ENCODE data around the gene TRPV4.
A peak's percentile ranks its signal among the peaks of the same experiment; 100 is the strongest.
"Not testable (repeated sequence)": the region's sequence is repeated elsewhere in the genome, so short reads cannot be mapped to it uniquely, and the experiment has no call there.

TRPV4 gene

GRCh38 chr12:109833307-109834189, at the start of gene TRPV4:
TRPV4 (minus strand) TSS chr12:109833398; CDS start chr12:109814796, 18,602 bp downstream.
- no peak for DNase-seq

- no peak for DNase-seq
These were observed 48.6 kb upstream of the TRPV4 start for GRCh38 chr12:109881752-109882151.

GRCh38 chr12:109880938-109881337, 47.7 kb upstream of the TRPV4 start:
- DNase-seq = no peak

- peak; percentile 80 for DNase-seq
These were observed 47.1 kb upstream of the TRPV4 start, which contains the start of gene GLTP for GRCh38 chr12:109880043-109880931. GLTP (minus strand) TSS chr12:109880541; CDS start chr12:109880374, 167 bp downstream.

GRCh38 chr12:109879351-109880042, 46.3 kb upstream of the TRPV4 start:
- no peak for DNase-seq

GRCh38 chr12:109878749-109879148, 45.6 kb upstream of the TRPV4 start:
- no peak for DNase-seq

- no peak for DNase-seq
These were observed 45.0 kb upstream of the TRPV4 start for GRCh38 chr12:109878247-109878625.

- no peak for DNase-seq
These were observed 44.5 kb upstream of the TRPV4 start for GRCh38 chr12:109877504-109878246.

GRCh38 chr12:109876406-109876805, 43.2 kb upstream of the TRPV4 start:
- DNase-seq = no peak

- no peak for DNase-seq
These were observed 42.5 kb upstream of the TRPV4 start for GRCh38 chr12:109875572-109876131.

- no peak for DNase-seq
These were observed 40.5 kb upstream of the TRPV4 start for GRCh38 chr12:109873653-109874052.

- DNase-seq = no peak
These were observed 38.6 kb upstream of the TRPV4 start for GRCh38 chr12:109871668-109872314.

- peak; percentile 54 for DNase-seq
These were observed 37.5 kb upstream of the TRPV4 start for GRCh38 chr12:109870648-109871047.

- no peak for DNase-seq
These were observed 35.2 kb upstream of the TRPV4 start for GRCh38 chr12:109868182-109869051.

- DNase-seq = no peak
These were observed 31.7 kb upstream of the TRPV4 start for GRCh38 chr12:109864916-109865315.

GRCh38 chr12:109863847-109864712, 30.9 kb upstream of the TRPV4 start:
- DNase-seq = peak; percentile 26

- not testable (repeated sequence) for DNase-seq
These were observed 29.3 kb upstream of the TRPV4 start for GRCh38 chr12:109862491-109862890.

GRCh38 chr12:109861689-109862314, 28.6 kb upstream of the TRPV4 start:
- peak; percentile 28 for DNase-seq

- no peak for DNase-seq
These were observed 27.8 kb upstream of the TRPV4 start for GRCh38 chr12:109860977-109861376.

All from HCEC 1CT (cell line).